CD4-positive, alpha-beta memory T cell (primary cell): ENCODE measurements around the gene MVB12A. TPM values are rescaled to one million over a fixed set of nuclear protein-coding genes. Genes with fewer than 3 reads are reported as not detected.

Experiments used
- CTCF ChIA-PET: fragments of 350-600 bp; sonication (Branson Sonifier 250); formaldehyde crosslinking; loops from one replicate; lab custom pipeline; 2021; ENCODE audit warnings: inconsistent platforms; ENCODE audit not compliant: partially characterized antibody; lab: Charles Lee
- POLR2A ChIA-PET: fragments of 350-600 bp; sonication (Branson Sonifier 250); formaldehyde crosslinking; loops from one replicate; lab custom pipeline; 2021; ENCODE audit not compliant: partially characterized antibody; lab: Charles Lee
- DNase-seq, 5 donors: peaks; one replicate each; pipeline versions ENCODE4 v3.0.0 to v3.0.0-alpha.2; 2020 to 2022; ENCODE audit warnings: mixed read lengths in 1 of 5
- H3K27ac ChIP-seq: one replicate; pipeline ENCODE4 v1.7.0; 2013; ENCODE audit warnings: low read depth, low read length
- H3K27me3 ChIP-seq: 2 replicates; pipeline ENCODE4 v1.7.0; 2013; ENCODE audit warnings: mild to moderate bottlenecking, low read length, moderate library complexity; ENCODE audit not compliant: insufficient read depth
- H3K36me3 ChIP-seq: 2 replicates; pipeline ENCODE4 v1.7.0; 2013; ENCODE audit warnings: mild to moderate bottlenecking, low read length, moderate library complexity; ENCODE audit not compliant: insufficient read depth
- H3K4me1 ChIP-seq: 2 replicates; pipeline ENCODE4 v1.7.0; 2013; ENCODE audit warnings: mild to moderate bottlenecking, low read length, moderate library complexity; ENCODE audit not compliant: insufficient read depth
- H3K4me3 ChIP-seq, 2 donors: one replicate each; pipeline ENCODE4 v1.7.0; 2013; ENCODE audit warnings: low read length in 2 of 2, mild to moderate bottlenecking in 1 of 2
- H3K9me3 ChIP-seq, 2 donors: one replicate each; pipeline ENCODE4 v1.7.0; 2013; ENCODE audit warnings: low read length in 2 of 2, control low read depth in 1 of 2; ENCODE audit not compliant: control insufficient read depth in 1 of 2
- H3K27ac Mint-ChIP-seq, 7 donors: one replicate each; pipeline ENCODE4 v1.8.0; 2020 to 2021; ENCODE audit warnings: mixed read lengths in 7 of 7, mild to moderate bottlenecking in 6 of 7, inconsistent platforms in 3 of 7, moderate library complexity in 3 of 7
- H3K27me3 Mint-ChIP-seq, 2 donors: one replicate each; pipeline ENCODE4 v1.8.0; 2020 to 2021; ENCODE audit warnings: mixed read lengths in 2 of 2
- H3K36me3 Mint-ChIP-seq, 2 donors: one replicate each; pipeline ENCODE4 v1.8.0; 2020 to 2021; ENCODE audit warnings: mixed read lengths in 2 of 2, inconsistent platforms in 1 of 2, mild to moderate bottlenecking in 1 of 2
- H3K4me1 Mint-ChIP-seq, 4 donors: one replicate each; pipeline ENCODE4 v1.8.0; 2020 to 2021; ENCODE audit warnings: mixed read lengths in 4 of 4, mild to moderate bottlenecking in 1 of 4
- H3K4me3 Mint-ChIP-seq, 8 donors: one replicate each; pipeline ENCODE4 v1.8.0; 2020 to 2021; ENCODE audit warnings: mixed read lengths in 8 of 8, mild to moderate bottlenecking in 7 of 8, moderate library complexity in 6 of 8, inconsistent platforms in 3 of 8
- H3K9me3 Mint-ChIP-seq, 8 donors: one replicate each; pipeline ENCODE4 v1.8.0; 2020 to 2021; ENCODE audit warnings: mixed read lengths in 8 of 8, mild to moderate bottlenecking in 5 of 8, inconsistent platforms in 3 of 8, moderate library complexity in 1 of 8
- intact Hi-C: fragments of 100-400 bp; cut with micrococcal nuclease; formaldehyde crosslinking; loops from one replicate; pipeline ENCODE4 v1.15.1; 2023
- polyA plus RNA-seq, 2 donors: library from polyadenylated mRNA; unstranded; fragments of 300-500 nt; fragmentation: Illumina TruSeq; gene quantifications; one replicate each; pipeline ENCODE4 v1.2.3, GENCODE V29; 2021
- total RNA-seq, 2 experiments: library from RNA; stranded (reverse); gene quantifications; one replicate each; pipeline ENCODE4 v1.2.3, GENCODE V29; 2021

The MVB12A gene
- 10 to 100 TPM; 35.4 to 38.0 TPM for total RNA-seq
- polyA plus RNA-seq = 10 to 100 TPM; 29.5 to 32.6 TPM

DNA sequence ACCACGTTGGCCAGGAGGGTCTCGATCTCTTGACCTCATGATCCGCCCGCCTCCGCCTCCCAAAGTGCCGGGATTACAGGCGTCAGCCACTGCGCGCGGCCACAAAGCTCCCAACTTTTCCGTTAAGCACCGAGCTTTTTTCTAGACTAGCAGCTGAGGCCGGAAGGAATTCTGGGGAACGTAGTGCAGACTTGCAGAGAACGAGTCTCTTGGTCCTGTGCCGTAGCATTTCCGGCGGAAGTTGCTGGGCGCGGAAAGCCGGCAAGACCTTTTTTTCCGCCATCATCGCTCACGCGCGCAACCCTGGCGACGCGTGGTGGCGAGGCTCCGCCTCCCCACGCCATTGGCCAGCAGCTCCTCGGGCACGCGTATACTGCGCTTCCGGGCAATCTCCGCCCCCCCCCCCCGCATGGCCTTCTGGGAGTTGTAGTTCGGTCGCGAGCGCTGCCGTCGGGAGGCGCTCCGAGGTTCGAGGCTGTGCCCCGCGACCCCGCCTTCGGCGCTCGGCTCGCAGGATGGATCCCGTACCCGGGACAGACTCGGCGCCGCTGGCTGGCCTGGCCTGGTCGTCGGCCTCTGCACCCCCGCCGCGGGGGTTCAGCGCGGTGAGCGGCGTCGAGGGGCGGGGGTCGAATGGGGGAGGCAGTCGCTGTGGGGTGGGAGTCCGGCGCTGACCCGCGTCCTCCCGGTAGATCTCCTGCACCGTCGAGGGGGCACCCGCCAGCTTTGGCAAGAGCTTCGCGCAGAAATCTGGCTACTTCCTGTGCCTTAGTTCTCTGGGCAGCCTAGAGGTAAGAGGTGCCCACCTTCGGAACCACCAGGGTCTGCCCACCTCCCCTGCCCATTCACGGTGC lies at the start of gene MVB12A:
TSS of gene MVB12A (plus strand) at position 427 of the 854 bp plus-strand sequence. CDS start at position 516, 89 bp downstream.
- intact Hi-C loops = loop anchor here (1.0 kb wide), 2 partner anchors 15 to 153 kb away; partner anchors contain the start of genes BABAM1 and BST2
- peak within 1 kb of the TSS; percentile 91 to 97 (median 94) for H3K4me3 Mint-ChIP-seq

DNA sequence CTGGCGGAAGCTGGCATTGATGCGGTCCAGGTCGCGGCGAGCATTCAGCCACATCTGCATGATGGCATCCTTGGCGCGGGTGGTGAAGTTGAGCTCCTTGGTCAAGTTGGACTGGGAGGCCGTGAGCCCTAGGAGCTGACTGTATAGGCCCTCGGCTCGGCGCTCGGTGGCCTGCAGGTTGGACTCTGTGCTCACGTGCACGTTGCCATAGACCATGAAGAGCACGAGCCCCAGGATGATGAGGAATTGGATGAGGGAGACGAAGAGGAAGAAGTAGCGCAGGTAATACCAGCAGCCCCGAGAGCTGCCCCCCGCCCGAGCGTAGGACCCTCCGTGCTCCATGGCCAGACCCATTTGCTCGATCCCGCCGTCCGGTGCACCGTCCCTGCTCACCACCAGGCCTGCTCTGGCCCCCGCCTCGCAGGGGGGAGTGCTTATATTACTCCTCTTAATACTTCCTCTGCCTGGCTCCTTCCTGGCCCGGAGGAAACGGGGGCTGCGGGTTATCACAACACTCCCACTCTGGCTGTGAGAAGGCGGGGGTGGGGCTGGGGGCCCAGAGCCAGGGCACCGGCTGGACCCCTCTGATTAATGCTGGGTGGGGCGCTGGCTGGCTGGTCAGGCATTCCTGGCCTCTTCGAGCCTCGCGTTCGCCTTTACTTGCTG lies 42.8 kb upstream of the MVB12A start, which contains the start of gene PLVAP:
TSS of gene PLVAP (minus strand) at position 408 of the 666 bp plus-strand sequence. CDS start at position 354, 54 bp downstream.
- no peak within 1 kb of the TSS for H3K4me3 Mint-ChIP-seq
- Histone ChIP-seq H3K36me3 (no peaks in the 10 kb centered on the region), H3K4me3 (no peak within 1 kb of the TSS), H3K27me3 (no peaks in the 10 kb centered on the region), H3K4me1 (no peaks in the 10 kb centered on the region), H3K9me3 (no peaks in the 10 kb centered on the region), H3K27ac (no peak within 1 kb of the TSS)
- intact Hi-C loops = no loop called here
- H3K4me1 Mint-ChIP-seq = peaks cover 0 to 5% (median under 1%) of the 10 kb centered on the region in 4 donors
- CTCF ChIA-PET = interaction anchor here (0.6 kb wide), 1 partner anchor 31 kb away, joined by 3 read pairs; no protein-coding TSS in a partner anchor
- H3K9me3 Mint-ChIP-seq = peaks cover 0 to 3% (median 0%) of the 10 kb centered on the region in 8 donors
- DNase-seq = no peak
- H3K36me3 Mint-ChIP-seq = no peaks in the 10 kb centered on the region
- POLR2A ChIA-PET = no interaction called here
- H3K27ac Mint-ChIP-seq = no peak within 1 kb of the TSS
- H3K27me3 Mint-ChIP-seq = peaks cover 2 to 6% of the 10 kb centered on the region in 2 donors

More for the DNA sequence above, at the start of gene MVB12A:
- H3K4me1 ChIP-seq = peaks cover 17% of the 10 kb centered on the region
- Mint-ChIP-seq H3K27ac (peak within 1 kb of the TSS; percentile 91 to 96 (median 93)), H3K9me3 (no peaks in the 10 kb centered on the region), H3K36me3 (peaks cover 6 to 19% of the 10 kb centered on the region in 2 donors), H3K4me1 (peaks cover 13 to 26% (median 16%) of the 10 kb centered on the region in 4 donors), H3K27me3 (no peaks in the 10 kb centered on the region)
- H3K9me3 ChIP-seq = no peaks in the 10 kb centered on the region
- peak; percentile 94 to 98 (median 97) for DNase-seq
- H3K4me3 ChIP-seq = peak within 1 kb of the TSS; percentile 69 to 92
- peaks cover 3% of the 10 kb centered on the region for H3K36me3 ChIP-seq
- ChIA-PET CTCF (interaction anchor here (0.7 to 2.9 kb wide), 13 partner anchors 9 to 156 kb away, joined by 3 to 15 read pairs (median 4); partner anchors contain the start of genes BST2, CCDC194, DDA1 and USHBP1), POLR2A (interaction anchor here (0.5 to 3.5 kb wide), 30 partner anchors 10 to 1152 kb away, joined by 3 to 87 read pairs (median 4); partner anchors contain the start of genes ANO8, BABAM1, BST2 and CCDC194)
- H3K27me3 ChIP-seq = no peaks in the 10 kb centered on the region
- peak within 1 kb of the TSS; percentile 67 for H3K27ac ChIP-seq

DNA sequence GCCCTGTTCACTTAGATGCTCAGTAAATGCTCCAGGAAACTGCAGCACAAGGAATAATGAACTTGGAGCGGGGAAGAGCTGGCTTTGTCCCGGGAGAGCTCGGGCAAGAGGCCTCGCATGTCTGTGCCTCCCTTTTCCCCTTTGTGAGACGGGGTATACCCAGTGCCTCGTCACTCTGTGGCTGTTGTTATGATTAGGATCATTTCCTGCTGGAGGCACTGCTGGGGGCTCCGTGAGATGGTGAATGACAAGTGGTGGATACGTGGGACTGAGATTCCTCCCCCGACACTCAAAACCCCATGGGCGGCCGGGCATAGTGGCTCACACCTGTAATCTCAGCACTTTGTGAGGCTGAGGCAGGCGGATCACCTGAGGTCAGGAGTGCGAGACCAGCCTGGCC lies 41.6 kb upstream of the MVB12A start:
- Mint-ChIP-seq H3K9me3 (peaks cover 0 to 3% (median 0%) of the 10 kb centered on the region in 8 donors), H3K36me3 (no peaks in the 10 kb centered on the region), H3K4me1 (peaks cover 3 to 10% (median 4%) of the 10 kb centered on the region in 4 donors), H3K4me3 (no peak overlapping the region), H3K27ac (no peak overlapping the region), H3K27me3 (peaks cover 2 to 4% of the 10 kb centered on the region in 2 donors)
- no peak overlapping the region for H3K27ac ChIP-seq
- no peak for DNase-seq
- H3K4me3 ChIP-seq = no peak overlapping the region
- intact Hi-C loops = no loop called here
- H3K36me3 ChIP-seq = no peaks in the 10 kb centered on the region
- ChIA-PET POLR2A (no interaction called here), CTCF (interaction anchor here (0.9 kb wide), 1 partner anchor 87 kb away, joined by 3 read pairs; no protein-coding TSS in a partner anchor)
- H3K27me3 ChIP-seq = no peaks in the 10 kb centered on the region
- H3K9me3 ChIP-seq = no peaks in the 10 kb centered on the region
- H3K4me1 ChIP-seq = peaks cover 5% of the 10 kb centered on the region

DNA sequence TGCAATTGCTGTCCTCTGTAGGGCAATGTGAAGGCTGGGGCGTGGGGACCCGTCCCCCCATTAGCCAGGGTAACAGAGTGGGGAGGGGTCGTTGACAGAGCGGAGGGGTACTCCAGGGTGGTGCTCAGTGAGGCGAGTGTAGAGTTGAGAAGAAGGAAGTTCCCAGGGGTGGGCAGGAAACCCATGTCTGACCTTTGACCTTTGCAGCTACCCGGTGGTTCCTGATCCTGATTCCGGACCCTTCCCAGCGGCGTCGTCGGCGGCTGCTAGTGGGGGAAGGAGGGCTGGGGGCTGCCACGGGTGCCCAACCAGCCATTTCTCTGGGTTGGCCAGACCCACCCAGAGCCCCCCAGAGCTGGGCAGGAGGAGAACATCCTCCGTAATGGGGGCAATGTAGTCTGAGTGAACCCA lies 40.6 kb upstream of the MVB12A start:
- H3K4me3 ChIP-seq = no peak overlapping the region
- H3K4me1 ChIP-seq = peaks cover 6% of the 10 kb centered on the region
- no peak for DNase-seq
- H3K4me3 Mint-ChIP-seq = no peak overlapping the region
- H3K9me3 Mint-ChIP-seq = peaks cover 0 to 3% (median 0%) of the 10 kb centered on the region in 8 donors
- H3K27me3 ChIP-seq = no peaks in the 10 kb centered on the region
- H3K27ac ChIP-seq = no peak overlapping the region
- H3K36me3 Mint-ChIP-seq = no peaks in the 10 kb centered on the region
- ChIA-PET POLR2A (no interaction called here), CTCF (no interaction called here)
- no peaks in the 10 kb centered on the region for H3K36me3 ChIP-seq
- no peaks in the 10 kb centered on the region for H3K9me3 ChIP-seq
- intact Hi-C loops = no loop called here
- H3K4me1 Mint-ChIP-seq = peaks cover 3 to 12% (median 5%) of the 10 kb centered on the region in 4 donors
- H3K27ac Mint-ChIP-seq = peak overlapping the region in 2 of 7 donors; percentile 51 to 61
- H3K27me3 Mint-ChIP-seq = peaks cover 2 to 4% of the 10 kb centered on the region in 2 donors

DNA sequence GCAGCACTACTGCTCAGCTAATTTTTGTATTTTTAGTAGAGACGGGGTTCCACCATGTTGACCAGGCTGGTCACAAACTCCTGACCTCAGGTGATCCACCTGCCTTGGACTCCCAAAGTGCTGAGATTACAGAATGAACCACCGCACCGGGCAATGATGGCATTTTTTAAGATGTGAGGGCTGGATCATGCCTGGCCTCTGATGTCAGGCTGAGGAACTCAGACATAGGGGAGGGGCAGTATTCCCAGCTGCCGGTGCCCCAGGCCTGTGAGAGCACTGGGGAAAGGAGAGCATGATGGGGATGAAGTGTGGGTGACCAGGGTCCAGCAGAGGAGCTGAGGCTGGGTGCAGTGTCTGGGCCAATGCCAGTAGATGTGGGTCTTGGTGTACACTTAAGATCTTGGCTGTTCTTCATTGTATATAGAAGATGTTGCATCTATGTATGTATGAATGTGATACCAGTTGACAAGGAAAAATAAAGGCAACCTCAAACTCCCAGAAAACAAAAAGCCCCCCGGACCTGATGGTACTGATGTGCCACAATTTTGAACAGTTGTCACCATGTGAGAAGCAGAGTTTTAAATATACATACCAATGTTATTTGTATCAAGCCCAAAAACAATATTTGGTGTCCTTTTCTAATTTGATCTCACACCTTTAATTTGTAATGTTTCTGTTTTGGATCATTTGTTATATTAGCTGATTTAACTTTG lies 39.3 kb upstream of the MVB12A start:
- Mint-ChIP-seq H3K36me3 (no peaks in the 10 kb centered on the region), H3K4me3 (peak overlapping the region in 3 of 8 donors; percentile 10 to 46 (median 14)), H3K4me1 (peaks cover 3 to 12% (median 5%) of the 10 kb centered on the region in 4 donors), H3K27ac (peak overlapping the region in 1 of 7 donors; percentile 57), H3K9me3 (peaks cover 0 to 3% (median 0%) of the 10 kb centered on the region in 8 donors), H3K27me3 (peaks cover 2 to 4% of the 10 kb centered on the region in 2 donors)
- Histone ChIP-seq H3K27me3 (no peaks in the 10 kb centered on the region), H3K27ac (no peak overlapping the region), H3K4me3 (no peak overlapping the region), H3K4me1 (peaks cover 6% of the 10 kb centered on the region), H3K9me3 (no peaks in the 10 kb centered on the region), H3K36me3 (no peaks in the 10 kb centered on the region)
- ChIA-PET CTCF (interaction anchor here (1.2 to 1.7 kb wide), 5 partner anchors 9 to 120 kb away, joined by 3 to 5 read pairs (median 3); no protein-coding TSS in a partner anchor), POLR2A (no interaction called here)
- intact Hi-C loops = no loop called here
- no peak for DNase-seq

DNA sequence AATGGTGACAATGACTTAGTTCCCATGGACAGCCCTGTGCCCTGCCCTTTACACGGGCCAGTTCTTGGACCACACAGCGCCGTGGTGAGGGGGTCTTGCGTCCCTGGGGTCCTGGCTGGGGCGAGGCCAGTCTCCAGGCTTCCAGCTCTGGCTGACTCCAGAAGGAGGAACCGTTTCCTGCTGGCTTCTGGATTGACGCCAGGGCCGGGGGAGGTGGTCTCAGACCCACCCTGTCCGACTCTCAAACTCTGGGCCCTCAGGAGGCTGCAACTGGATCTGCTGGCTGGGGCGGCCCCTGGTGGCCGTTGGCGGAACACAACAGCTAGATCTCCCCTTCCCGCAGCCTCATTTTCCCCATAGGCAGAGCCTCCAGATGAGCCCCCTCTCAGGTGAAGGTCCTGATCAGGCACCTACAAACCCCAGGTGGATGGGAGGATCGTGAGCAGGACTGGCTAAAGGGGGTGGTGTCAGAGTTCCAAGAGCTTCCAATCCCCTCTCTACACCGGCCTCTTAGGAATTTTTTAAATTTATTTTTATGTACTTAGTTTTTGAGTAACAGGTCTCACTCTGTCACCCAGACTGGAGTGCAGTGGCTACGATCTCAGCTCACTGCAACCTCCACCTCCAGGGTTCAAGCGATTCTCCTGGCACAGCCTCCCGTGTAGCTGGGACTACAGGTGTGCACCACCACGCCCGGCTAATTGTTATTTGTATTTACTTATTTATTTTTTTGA lies 33.8 kb upstream of the MVB12A start:
- POLR2A ChIA-PET = interaction anchor here (0.6 to 1.5 kb wide), 3 partner anchors 51 to 94 kb away, joined by 3 to 7 read pairs (median 3); partner anchors contain the start of genes ANO8 and MRPL34
- H3K27ac Mint-ChIP-seq = peak overlapping the region in 2 of 7 donors; percentile 23 to 42

More for the DNA sequence above, 33.8 kb upstream of the MVB12A start:
- H3K27me3 Mint-ChIP-seq = no peaks in the 10 kb centered on the region
- CTCF ChIA-PET = interaction anchor here (0.7 to 8.0 kb wide), 24 partner anchors 9 to 318 kb away, joined by 3 to 65 read pairs (median 5); partner anchors contain the start of genes BABAM1, BST2, MRPL34 and USHBP1
- no peaks in the 10 kb centered on the region for H3K27me3 ChIP-seq
- intact Hi-C loops = loop anchor here (1.0 kb wide), 2 partner anchors 40 to 94 kb away; no protein-coding TSS in a partner anchor
- peaks cover 0 to 1% (median 0%) of the 10 kb centered on the region in 8 donors for H3K9me3 Mint-ChIP-seq
- H3K27ac ChIP-seq = no peak overlapping the region
- H3K4me1 ChIP-seq = peaks cover 12% of the 10 kb centered on the region
- peak; percentile 51 to 56 (median 53) for DNase-seq
- H3K4me1 Mint-ChIP-seq = peaks cover 6 to 18% (median 7%) of the 10 kb centered on the region in 4 donors
- H3K9me3 ChIP-seq = no peaks in the 10 kb centered on the region
- H3K4me3 Mint-ChIP-seq = no peak overlapping the region
- H3K36me3 ChIP-seq = no peaks in the 10 kb centered on the region
- H3K36me3 Mint-ChIP-seq = no peaks in the 10 kb centered on the region
- no peak overlapping the region for H3K4me3 ChIP-seq
